OCI-LY3 (cell line): ENCODE results near the gene COL27A1.

Experiments
- CTCF ChIP-seq: fragments of 200-600, 300-600 bp; sonication (generic); IDR thresholded peaks from 2 replicates; pipeline ENCODE4 v1.5.1; 2014; ENCODE audit warnings: antibody characterized with exemption, low read length, low read depth
- EZH2phosphoT487 ChIP-seq: fragments of 200-600 bp; shearing (Covaris generic); IDR thresholded peaks from 2 replicates; pipeline ENCODE4 v1.6.1; 2018; ENCODE audit warnings: antibody characterized with exemption, mixed run types, low read depth

DNA sequence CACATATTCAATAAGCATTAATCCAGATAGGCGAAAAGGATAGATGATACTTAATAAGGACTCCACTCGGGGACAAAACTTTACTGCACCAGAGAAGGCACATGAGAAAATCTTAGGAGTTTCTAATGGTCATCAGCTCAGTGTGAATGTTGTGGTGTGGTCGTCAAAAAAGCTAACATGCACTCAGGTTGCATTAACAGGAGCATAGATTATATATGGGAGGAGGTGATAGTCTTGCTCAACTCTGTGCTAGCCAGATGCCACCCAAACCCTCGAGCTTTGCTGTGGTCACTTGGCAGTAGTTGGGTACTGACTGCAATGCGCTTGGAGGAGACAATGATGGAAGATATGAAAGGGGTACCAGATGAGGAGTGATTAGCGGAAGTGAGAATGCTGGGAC, 8.6 kb upstream of the COL27A1 start:
- no peak for TF ChIP-seq CTCF
- TF ChIP-seq EZH2phosphoT487, result no peak
